ENCODE results near the gene KRTAP13-2.

Gene KRTAP13-2

GRCh38 chr21:30372139-30372770 is at the start of gene KRTAP13-2:
Gene KRTAP13-2 (minus strand): TSS chr21:30372271. CDS start chr21:30372213, 58 bp downstream.
- DNase-seq: no peak

- DNase-seq: no peak
These were observed 43.9 kb upstream of the KRTAP13-2 start for GRCh38 chr21:30415993-30416392.

- peak; percentile 61 for DNase-seq
These were observed 36.9 kb upstream of the KRTAP13-2 start for GRCh38 chr21:30408782-30409494.

GRCh38 chr21:30395731-30396130 is 23.7 kb upstream of the KRTAP13-2 start, which contains the start of gene KRTAP13-1:
Gene KRTAP13-1 (plus strand): TSS chr21:30396031. CDS start chr21:30396087, 56 bp downstream.
- DNase-seq: no peak

- no peak for DNase-seq
These were observed 19.5 kb upstream of the KRTAP13-2 start for GRCh38 chr21:30391492-30392025.

GRCh38 chr21:30382201-30382600 is 10.1 kb upstream of the KRTAP13-2 start:
- DNase-seq: no peak

- no peak for DNase-seq
These were observed 16.2 kb downstream of the KRTAP13-2 start for GRCh38 chr21:30355906-30356305.

- no peak for DNase-seq
These were observed 17.6 kb downstream of the KRTAP13-2 start for GRCh38 chr21:30354308-30355005.

- DNase-seq: no peak
These were observed 20.5 kb downstream of the KRTAP13-2 start for GRCh38 chr21:30351534-30351933.

GRCh38 chr21:30349572-30349971 is 22.5 kb downstream of the KRTAP13-2 start:
- peak; percentile 40 for DNase-seq

GRCh38 chr21:30348506-30348905 is 23.6 kb downstream of the KRTAP13-2 start, which contains the start of gene KRTAP23-1:
Gene KRTAP23-1 (minus strand): TSS chr21:30348606. CDS start chr21:30348606, 0 bp downstream.
- DNase-seq: no peak

- no peak for DNase-seq
These were observed 27.1 kb downstream of the KRTAP13-2 start for GRCh38 chr21:30345014-30345413.

GRCh38 chr21:30340714-30341573 is 31.1 kb downstream of the KRTAP13-2 start:
- DNase-seq: peak; percentile 35

GRCh38 chr21:30338717-30339116 is 33.4 kb downstream of the KRTAP13-2 start:
- no peak for DNase-seq

- no peak for DNase-seq
These were observed 34.3 kb downstream of the KRTAP13-2 start for GRCh38 chr21:30337772-30338171.

GRCh38 chr21:30337276-30337744 is 34.8 kb downstream of the KRTAP13-2 start, which contains the start of gene KRTAP27-1:
Gene KRTAP27-1 (minus strand): TSS chr21:30337694. CDS start chr21:30337668, 26 bp downstream.
- no peak for DNase-seq

- no peak for DNase-seq
These were observed 35.5 kb downstream of the KRTAP13-2 start for GRCh38 chr21:30336596-30336995.

GRCh38 chr21:30333736-30334135 is 38.3 kb downstream of the KRTAP13-2 start:
- DNase-seq: no peak

GRCh38 chr21:30332681-30333080 is 39.4 kb downstream of the KRTAP13-2 start:
- no peak for DNase-seq

- no peak for DNase-seq
These were observed 42.7 kb downstream of the KRTAP13-2 start for GRCh38 chr21:30329203-30329875.

- no peak for DNase-seq
These were observed 45.7 kb downstream of the KRTAP13-2 start for GRCh38 chr21:30326390-30326789.
